GM23338 (cell line): ENCODE data around the gene TOLLIP. TPM values are rescaled to one million over a fixed set of nuclear protein-coding genes. Genes with fewer than 3 reads are reported as not detected.

Source experiments
- ATAC-seq: fragments of 200-7000 bp; cut with Tn5 transposase; 3 replicates; pipeline ENCODE4 v1.9.1; 2020
- DNase-seq: peaks from one replicate; pipeline ENCODE4 v3.0.0-alpha.2; 2015; ENCODE audit warnings: low spot score
- H2AFZ ChIP-seq: fragments of 200-600 bp; sonication (generic); 2 replicates; pipeline ENCODE4 v1.8.0; 2016; ENCODE audit warnings: antibody characterized with exemption, mild to moderate bottlenecking, moderate library complexity
- H3F3A ChIP-seq: fragments of 200-600 bp; sonication (generic); replicated peaks from 2 replicates; pipeline ENCODE4 v1.8.0; 2017; ENCODE audit warnings: antibody characterized with exemption, mixed run types, low read depth
- H3K27ac ChIP-seq: fragments of 200-600 bp; sonication (generic); 2 replicates; pipeline ENCODE4 v1.6.1; 2016; ENCODE audit warnings: low read depth
- H3K27me3 ChIP-seq: fragments of 200-600 bp; sonication (generic); 2 replicates; pipeline ENCODE4 v1.8.0; 2016; ENCODE audit warnings: mild to moderate bottlenecking, mixed run types, moderate library complexity; ENCODE audit not compliant: insufficient read depth
- H3K36me3 ChIP-seq: fragments of 200-600 bp; sonication (generic); 2 replicates; pipeline ENCODE4 v1.8.0; 2016; ENCODE audit warnings: mild to moderate bottlenecking; ENCODE audit not compliant: insufficient read depth
- H3K4me1 ChIP-seq: fragments of 200-600 bp; sonication (generic); 2 replicates; pipeline ENCODE4 v1.8.0; 2016; ENCODE audit warnings: mild to moderate bottlenecking, moderate library complexity; ENCODE audit not compliant: insufficient read depth
- H3K4me2 ChIP-seq: fragments of 200-600 bp; sonication (generic); 2 replicates; pipeline ENCODE4 v1.7.1; 2017; ENCODE audit warnings: mixed run types
- H3K4me3 ChIP-seq: fragments of 200-600 bp; sonication (generic); 2 replicates; pipeline ENCODE4 v1.6.1; 2016; ENCODE audit warnings: mixed run types
- H3K79me2 ChIP-seq: fragments of 200-600 bp; sonication (generic); replicated peaks from 2 replicates; pipeline ENCODE4 v1.8.0; 2017; ENCODE audit warnings: mild to moderate bottlenecking; ENCODE audit not compliant: insufficient read depth
- H3K9me2 ChIP-seq: fragments of 200-600 bp; sonication (generic); 2 replicates; pipeline ENCODE4 v1.8.0; 2017; ENCODE audit not compliant: insufficient read depth
- H4K20me1 ChIP-seq: fragments of 200-600 bp; sonication (generic); replicated peaks from 2 replicates; pipeline ENCODE4 v1.8.0; 2017; ENCODE audit warnings: mild to moderate bottlenecking; ENCODE audit not compliant: insufficient read depth
- H3K27ac Mint-ChIP-seq: 2 replicates; pipeline ENCODE4 v1.8.0; 2020; ENCODE audit warnings: inconsistent platforms, mild to moderate bottlenecking, moderate library complexity, mixed read lengths
- H3K27me3 Mint-ChIP-seq: 3 replicates; pipeline ENCODE4 v1.8.0; 2022; ENCODE audit warnings: low read depth, mild to moderate bottlenecking, moderate library complexity, mixed read lengths, inconsistent platforms; ENCODE audit not compliant: insufficient read depth, poor library complexity
- H3K36me3 Mint-ChIP-seq: 3 replicates; pipeline ENCODE4 v1.8.0; 2021; ENCODE audit warnings: low read depth, mild to moderate bottlenecking, inconsistent platforms, moderate library complexity, mixed read lengths
- H3K4me1 Mint-ChIP-seq: 3 replicates; pipeline ENCODE4 v1.8.0; 2020; ENCODE audit warnings: mild to moderate bottlenecking, inconsistent platforms, mixed read lengths
- H3K4me3 Mint-ChIP-seq: 3 replicates; pipeline ENCODE4 v1.8.0; 2021; ENCODE audit warnings: moderate library complexity, mild to moderate bottlenecking, inconsistent platforms, mixed read lengths
- H3K9me3 Mint-ChIP-seq: 3 replicates; pipeline ENCODE4 v1.8.0; 2020; ENCODE audit warnings: moderate library complexity, mild to moderate bottlenecking, inconsistent platforms, mixed read lengths
- CREB1 ChIP-seq: fragments of 250-450 bp; sonication (Bioruptor Pico); IDR thresholded peaks from 2 replicates; pipeline ENCODE4 v1.5.0; 2020; ENCODE audit warnings: low read depth, mild to moderate bottlenecking, moderate library complexity
- NANOG ChIP-seq: IDR thresholded peaks from 2 replicates; pipeline ENCODE4 v1.6.1; 2016; ENCODE audit warnings: antibody characterized with exemption, borderline replicate concordance
- POLR2AphosphoS5 ChIP-seq: IDR thresholded peaks from 2 replicates; pipeline ENCODE4 v1.6.1; 2016; ENCODE audit warnings: antibody characterized with exemption, low read depth
- REST ChIP-seq: IDR thresholded peaks from one replicate; pipeline ENCODE4 v1.6.1; 2018; ENCODE audit warnings: antibody characterized with exemption; ENCODE audit not compliant: unreplicated experiment
- ZNF114 ChIP-seq: fragments of 250-450 bp; sonication (Bioruptor Pico); IDR thresholded peaks from 2 replicates; pipeline ENCODE4 v1.5.0; 2020; ENCODE audit warnings: mild to moderate bottlenecking, moderate library complexity
- polyA plus RNA-seq: library from polyadenylated mRNA; unstranded; fragments of >200 nt; fragmentation: Nextera tagmentation; extraction: Ambion mirVana; gene quantifications from 2 replicates; pipeline ENCODE4 v1.2.1, GENCODE V29; 2016
- total RNA-seq: library from RNA; depleted of rRNA; stranded (reverse); fragments of >200 nt; shearing (Covaris generic); gene quantifications from 2 replicates; pipeline ENCODE4 v1.2.3, GENCODE V29; 2014
- TF ChIP-seq, protein P1 (sequence below): fragments of 250-450 bp; sonication (Bioruptor Pico); IDR thresholded peaks from 2 replicates; pipeline ENCODE4 v1.5.0; 2020; ENCODE audit warnings: mild to moderate bottlenecking, moderate library complexity
- TF ChIP-seq, protein P2 (sequence below): IDR thresholded peaks from 2 replicates; pipeline ENCODE4 v1.6.1; 2016; ENCODE audit warnings: antibody characterized with exemption

The TOLLIP gene
- total and polyA plus RNA-seq, 2 experiments from 2014 or later: 13.5 to 18.0 TPM

DNA sequence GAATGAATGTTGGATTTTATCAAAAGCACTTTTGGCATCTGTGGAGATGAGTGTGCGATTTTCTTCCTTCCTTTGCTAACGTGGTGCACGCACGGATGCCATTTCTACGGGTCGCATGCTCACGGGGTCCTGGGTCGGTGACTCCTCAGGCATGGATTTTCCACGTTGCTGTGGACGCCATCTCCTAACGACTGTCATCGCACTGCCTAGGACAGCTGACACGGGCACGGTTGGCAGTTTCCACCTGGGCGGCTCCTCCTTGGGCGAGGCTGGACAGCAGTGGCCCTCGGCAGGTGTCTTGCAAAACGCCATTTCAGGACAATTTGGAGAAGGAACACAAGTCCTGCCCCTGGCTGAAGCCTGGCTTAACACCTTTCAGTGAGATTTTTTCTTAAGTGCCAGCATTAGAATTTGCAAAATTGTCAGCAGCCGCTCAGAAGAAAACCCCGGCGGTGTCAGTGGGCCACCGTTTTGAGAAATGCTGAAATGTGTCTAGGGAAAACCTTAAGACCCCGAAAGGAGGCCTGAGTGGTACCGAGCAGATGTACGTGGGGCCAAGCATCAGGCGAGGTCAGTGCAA, 34.7 kb upstream of the TOLLIP start:
- Histone ChIP-seq H3K36me3 (no peaks in the 10 kb centered on the region), H3K4me3 (no peak overlapping the region), H3K9me2 (no peaks in the 10 kb centered on the region), H3F3A (no peaks in the 10 kb centered on the region), H3K4me1 (no peaks in the 10 kb centered on the region), H3K4me2 (no peak overlapping the region), H4K20me1 (no peaks in the 10 kb centered on the region), H3K27ac (no peak overlapping the region), H2AFZ (no peak overlapping the region), H3K27me3 (no peaks in the 10 kb centered on the region), H3K79me2 (no peaks in the 10 kb centered on the region)
- H3K9me3 Mint-ChIP-seq: no peaks in the 10 kb centered on the region; the same call in 2 of the 3 replicates
- H3K27me3 Mint-ChIP-seq: peaks cover 3% of the 10 kb centered on the region
- H3K4me3 Mint-ChIP-seq: no peak overlapping the region
- no peak for TF ChIP-seq ZNF114 (CRISPR knock-in tag)
- TF ChIP-seq REST: no peak
- H3K4me1 Mint-ChIP-seq: peaks cover 4% of the 10 kb centered on the region; the same call in 1 of the 3 replicates
- no peak overlapping the region for H3K27ac Mint-ChIP-seq
- DNase-seq (no peak), ATAC-seq (no peak)
- H3K36me3 Mint-ChIP-seq: no peaks in the 10 kb centered on the region

DNA sequence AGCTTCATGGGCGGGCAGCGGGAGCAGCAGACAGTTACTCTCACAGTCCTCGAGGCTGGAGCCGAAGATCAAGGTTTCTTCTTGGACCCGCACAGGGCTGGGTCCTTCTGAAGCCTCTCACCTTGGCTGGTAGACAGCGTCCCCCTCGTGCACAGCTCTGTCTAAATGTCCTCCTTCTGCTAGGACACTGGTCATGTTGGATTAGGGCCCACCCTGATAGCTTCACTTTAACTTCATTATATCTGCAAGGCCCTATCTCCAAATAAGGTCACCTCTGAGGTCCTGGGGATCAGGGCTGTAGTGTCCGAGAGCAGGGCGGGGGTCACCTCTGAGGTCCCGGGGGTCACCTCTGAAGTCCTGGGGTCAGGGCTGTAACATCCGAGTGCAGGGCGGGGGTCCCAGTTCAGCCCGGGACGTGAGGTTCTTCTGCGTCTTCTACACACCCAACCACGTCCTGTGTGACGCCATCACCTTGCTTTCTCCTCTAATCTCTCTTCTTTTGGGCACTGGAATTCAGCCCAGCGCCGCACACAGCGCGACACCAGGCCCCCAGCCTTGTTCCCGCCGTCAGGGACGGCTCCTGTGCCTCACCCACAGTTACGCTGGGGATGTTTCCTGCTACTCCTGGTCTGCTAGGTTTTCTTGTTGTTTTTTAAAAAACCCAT, 34.1 kb upstream of the TOLLIP start:
- H3K36me3 Mint-ChIP-seq: 0 out of 3 replicates have a peak, but pooled peaks cover under 1% of the 10 kb centered on the region
- no peaks in the 10 kb centered on the region for H3K9me2 ChIP-seq
- no peak overlapping the region for H2AFZ ChIP-seq
- no peak for ATAC-seq
- no peaks in the 10 kb centered on the region; the same call in 2 of the 3 replicates for H3K9me3 Mint-ChIP-seq
- H3K27ac ChIP-seq: no peak overlapping the region
- H3K36me3 ChIP-seq: no peaks in the 10 kb centered on the region
- peaks cover 3% of the 10 kb centered on the region for H3K27me3 Mint-ChIP-seq
- H3K4me3 Mint-ChIP-seq: no peak overlapping the region
- H3K27me3 ChIP-seq: no peaks in the 10 kb centered on the region
- DNase-seq: no peak
- no peaks in the 10 kb centered on the region for H3K79me2 ChIP-seq
- H3K27ac Mint-ChIP-seq: no peak overlapping the region
- 0 out of 2 replicates have a peak, but pooled peaks cover 2% of the 10 kb centered on the region for H3F3A ChIP-seq
- H3K4me3 ChIP-seq: no peak overlapping the region
- no peaks in the 10 kb centered on the region for H4K20me1 ChIP-seq
- H3K4me2 ChIP-seq: no peak overlapping the region
- no peaks in the 10 kb centered on the region for H3K4me1 ChIP-seq
- peaks cover 1% of the 10 kb centered on the region; the same call in 1 of the 3 replicates for H3K4me1 Mint-ChIP-seq
- TF ChIP-seq, protein P1, sequence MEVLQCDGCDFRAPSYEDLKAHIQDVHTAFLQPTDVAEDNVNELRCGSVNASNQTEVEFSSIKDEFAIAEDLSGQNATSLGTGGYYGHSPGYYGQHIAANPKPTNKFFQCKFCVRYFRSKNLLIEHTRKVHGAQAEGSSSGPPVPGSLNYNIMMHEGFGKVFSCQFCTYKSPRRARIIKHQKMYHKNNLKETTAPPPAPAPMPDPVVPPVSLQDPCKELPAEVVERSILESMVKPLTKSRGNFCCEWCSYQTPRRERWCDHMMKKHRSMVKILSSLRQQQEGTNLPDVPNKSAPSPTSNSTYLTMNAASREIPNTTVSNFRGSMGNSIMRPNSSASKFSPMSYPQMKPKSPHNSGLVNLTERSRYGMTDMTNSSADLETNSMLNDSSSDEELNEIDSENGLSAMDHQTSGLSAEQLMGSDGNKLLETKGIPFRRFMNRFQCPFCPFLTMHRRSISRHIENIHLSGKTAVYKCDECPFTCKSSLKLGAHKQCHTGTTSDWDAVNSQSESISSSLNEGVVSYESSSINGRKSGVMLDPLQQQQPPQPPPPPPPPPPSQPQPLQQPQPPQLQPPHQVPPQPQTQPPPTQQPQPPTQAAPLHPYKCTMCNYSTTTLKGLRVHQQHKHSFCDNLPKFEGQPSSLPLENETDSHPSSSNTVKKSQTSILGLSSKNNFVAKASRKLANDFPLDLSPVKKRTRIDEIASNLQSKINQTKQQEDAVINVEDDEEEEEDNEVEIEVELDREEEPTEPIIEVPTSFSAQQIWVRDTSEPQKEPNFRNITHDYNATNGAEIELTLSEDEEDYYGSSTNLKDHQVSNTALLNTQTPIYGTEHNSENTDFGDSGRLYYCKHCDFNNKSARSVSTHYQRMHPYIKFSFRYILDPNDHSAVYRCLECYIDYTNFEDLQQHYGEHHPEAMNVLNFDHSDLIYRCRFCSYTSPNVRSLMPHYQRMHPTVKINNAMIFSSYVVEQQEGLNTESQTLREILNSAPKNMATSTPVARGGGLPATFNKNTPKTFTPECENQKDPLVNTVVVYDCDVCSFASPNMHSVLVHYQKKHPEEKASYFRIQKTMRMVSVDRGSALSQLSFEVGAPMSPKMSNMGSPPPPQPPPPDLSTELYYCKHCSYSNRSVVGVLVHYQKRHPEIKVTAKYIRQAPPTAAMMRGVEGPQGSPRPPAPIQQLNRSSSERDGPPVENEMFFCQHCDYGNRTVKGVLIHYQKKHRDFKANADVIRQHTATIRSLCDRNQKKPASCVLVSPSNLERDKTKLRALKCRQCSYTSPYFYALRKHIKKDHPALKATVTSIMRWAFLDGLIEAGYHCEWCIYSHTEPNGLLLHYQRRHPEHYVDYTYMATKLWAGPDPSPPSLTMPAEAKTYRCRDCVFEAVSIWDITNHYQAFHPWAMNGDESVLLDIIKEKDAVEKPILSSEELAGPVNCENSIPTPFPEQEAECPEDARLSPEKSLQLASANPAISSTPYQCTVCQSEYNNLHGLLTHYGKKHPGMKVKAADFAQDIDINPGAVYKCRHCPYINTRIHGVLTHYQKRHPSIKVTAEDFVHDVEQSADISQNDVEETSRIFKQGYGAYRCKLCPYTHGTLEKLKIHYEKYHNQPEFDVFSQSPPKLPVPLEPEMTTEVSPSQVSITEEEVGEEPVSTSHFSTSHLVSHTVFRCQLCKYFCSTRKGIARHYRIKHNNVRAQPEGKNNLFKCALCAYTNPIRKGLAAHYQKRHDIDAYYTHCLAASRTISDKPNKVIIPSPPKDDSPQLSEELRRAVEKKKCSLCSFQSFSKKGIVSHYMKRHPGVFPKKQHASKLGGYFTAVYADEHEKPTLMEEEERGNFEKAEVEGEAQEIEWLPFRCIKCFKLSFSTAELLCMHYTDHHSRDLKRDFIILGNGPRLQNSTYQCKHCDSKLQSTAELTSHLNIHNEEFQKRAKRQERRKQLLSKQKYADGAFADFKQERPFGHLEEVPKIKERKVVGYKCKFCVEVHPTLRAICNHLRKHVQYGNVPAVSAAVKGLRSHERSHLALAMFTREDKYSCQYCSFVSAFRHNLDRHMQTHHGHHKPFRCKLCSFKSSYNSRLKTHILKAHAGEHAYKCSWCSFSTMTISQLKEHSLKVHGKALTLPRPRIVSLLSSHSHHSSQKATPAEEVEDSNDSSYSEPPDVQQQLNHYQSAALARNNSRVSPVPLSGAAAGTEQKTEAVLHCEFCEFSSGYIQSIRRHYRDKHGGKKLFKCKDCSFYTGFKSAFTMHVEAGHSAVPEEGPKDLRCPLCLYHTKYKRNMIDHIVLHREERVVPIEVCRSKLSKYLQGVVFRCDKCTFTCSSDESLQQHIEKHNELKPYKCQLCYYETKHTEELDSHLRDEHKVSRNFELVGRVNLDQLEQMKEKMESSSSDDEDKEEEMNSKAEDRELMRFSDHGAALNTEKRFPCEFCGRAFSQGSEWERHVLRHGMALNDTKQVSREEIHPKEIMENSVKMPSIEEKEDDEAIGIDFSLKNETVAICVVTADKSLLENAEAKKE: no peak
- no peak for TF ChIP-seq CREB1 (CRISPR knock-in tag)
- TF ChIP-seq, protein P2, sequence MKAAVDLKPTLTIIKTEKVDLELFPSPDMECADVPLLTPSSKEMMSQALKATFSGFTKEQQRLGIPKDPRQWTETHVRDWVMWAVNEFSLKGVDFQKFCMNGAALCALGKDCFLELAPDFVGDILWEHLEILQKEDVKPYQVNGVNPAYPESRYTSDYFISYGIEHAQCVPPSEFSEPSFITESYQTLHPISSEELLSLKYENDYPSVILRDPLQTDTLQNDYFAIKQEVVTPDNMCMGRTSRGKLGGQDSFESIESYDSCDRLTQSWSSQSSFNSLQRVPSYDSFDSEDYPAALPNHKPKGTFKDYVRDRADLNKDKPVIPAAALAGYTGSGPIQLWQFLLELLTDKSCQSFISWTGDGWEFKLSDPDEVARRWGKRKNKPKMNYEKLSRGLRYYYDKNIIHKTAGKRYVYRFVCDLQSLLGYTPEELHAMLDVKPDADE: no peak
- TF ChIP-seq POLR2AphosphoS5: no peak
- no peak for TF ChIP-seq NANOG
